ENCODE measurements around the gene MXD3. TPM values are rescaled to one million over a fixed set of nuclear protein-coding genes. Genes with fewer than 3 reads are reported as not detected.

Gene MXD3
- total and polyA plus RNA-seq, 2 donors (not counting 3 experiments of a cell fraction or from before 2014, with no cell fraction given), result 38.4 to 44.2 TPM

DNA sequence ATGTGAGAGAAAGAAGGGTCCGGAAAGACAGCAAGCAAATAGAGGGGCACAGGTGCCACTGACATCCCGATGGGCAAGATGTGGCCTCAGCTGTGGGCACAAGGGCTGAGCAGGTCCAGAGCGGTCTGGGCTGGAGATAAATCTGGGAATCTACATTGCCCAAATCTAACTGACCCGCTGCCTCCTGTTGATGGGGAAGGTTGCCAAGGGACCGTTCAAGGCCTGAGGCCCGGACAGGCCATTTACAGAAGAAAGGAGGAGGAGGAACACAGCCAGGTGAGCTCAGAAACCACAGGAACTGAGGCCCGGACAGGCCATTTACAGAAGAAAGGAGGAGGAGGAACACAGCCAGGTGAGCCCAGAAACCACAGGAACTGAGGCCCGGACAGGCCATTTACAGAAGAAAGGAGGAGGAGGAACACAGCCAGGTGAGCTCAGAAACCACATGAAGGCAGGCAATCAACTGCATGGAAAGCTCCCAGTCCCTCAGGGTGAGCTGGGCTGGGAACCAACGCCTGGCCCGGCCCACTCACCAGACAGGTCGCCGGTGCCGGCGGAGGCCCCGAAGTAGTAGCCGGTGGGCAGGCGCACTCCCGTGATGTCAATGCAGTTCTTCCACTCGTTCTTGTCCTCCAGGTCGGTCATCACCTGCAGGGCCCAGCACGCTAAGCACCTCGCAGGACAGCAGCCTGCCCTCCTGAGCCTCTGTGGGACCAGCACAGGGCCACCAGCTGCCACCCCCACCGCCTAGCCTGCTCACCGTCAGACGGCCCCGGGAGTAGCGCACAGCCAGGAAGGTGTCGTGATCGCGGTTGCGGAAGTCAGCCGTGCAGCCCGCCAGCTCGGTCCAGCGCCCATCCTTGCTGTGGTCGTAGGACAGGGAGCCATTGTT lies 25.2 kb upstream of the MXD3 start:
- H3K4me1 ChIP-seq (ENCODE audit: control insufficient read depth, extremely low read depth, insufficient read depth, low read length), result no peaks in the 10 kb centered on the region
- FAIRE-seq (no peak), DNase-seq (ENCODE audit: low read depth, low spot score) (no peak)
- intact Hi-C loops (cut with micrococcal nuclease) (loop anchor here (1.0 kb wide), 1 partner anchor 19 kb away; no protein-coding TSS in a partner anchor), dilution Hi-C loops (cut with MboI; ENCODE audit: extremely low pct_ligation_motif_present, low sequenced_read_pairs) (no loop called here)
- no peak overlapping the region for H3K27ac ChIP-seq (ENCODE audit: insufficient read depth, low read depth, low read length)
- peaks cover 3% of the 10 kb centered on the region for H4K20me1 ChIP-seq (replicated peaks; ENCODE audit: control insufficient read depth, extremely low read depth, insufficient read depth, low read length)
- H3K36me3 ChIP-seq (ENCODE audit: control insufficient read depth in 2 of 2, extremely low read depth in 1 of 2, insufficient read depth in 2 of 2, low read length in 2 of 2), result peaks cover 6 to 61% of the 10 kb centered on the region in 2 experiments
- TF ChIP-seq MYC (IDR thresholded peaks at IDR 0.05; ENCODE audit: low read depth, low read length) (no peak), JUN (IDR thresholded peaks at IDR 0.05; ENCODE audit: borderline replicate concordance, insufficient read depth, insufficient read length, low read depth) (no peak), GATA2 (IDR thresholded peaks at IDR 0.05; ENCODE audit: insufficient read depth, insufficient read length, low read depth, low read length) (no peak), EZH2 (IDR thresholded peaks at IDR 0.05; ENCODE audit: borderline replicate concordance, low read depth, low read length, severe bottlenecking) (no peak), POLR2A (IDR thresholded peaks at IDR 0.05; ENCODE audit: low read depth, low read length) (no peak)
- no TSS peak for BruUV-seq (replicated peaks)
- no peaks in the 10 kb centered on the region for H3K27me3 ChIP-seq (ENCODE audit: control insufficient read depth in 2 of 2, insufficient read depth in 2 of 2, low read length in 2 of 2)
- peaks cover 13% of the 10 kb centered on the region for H3K79me2 ChIP-seq (ENCODE audit: control insufficient read depth, insufficient read depth, low read length)
- no peaks in the 10 kb centered on the region for H3K9me3 ChIP-seq (replicated peaks; ENCODE audit: control insufficient read depth, insufficient read depth, low read length)
- no peak overlapping the region for H3K4me3 ChIP-seq (replicated peaks in 1 of 3; ENCODE audit: insufficient read depth in 1 of 3, low read depth in 1 of 3, low read length in 3 of 3)
- ChIA-PET POLR2A (no interaction called here), CTCF (interaction anchor here (1.1 to 2.4 kb wide), 5 partner anchors 9 to 53 kb away, joined by 3 to 7 read pairs (median 5); no protein-coding TSS in a partner anchor)
- H3K4me2 ChIP-seq (ENCODE audit: insufficient read depth, low read length), result no peak overlapping the region
- H2AFZ ChIP-seq (ENCODE audit: low read depth, low read length), result no peak overlapping the region
- no peaks in the 10 kb centered on the region for H3K9me1 ChIP-seq (replicated peaks; ENCODE audit: control insufficient read depth, extremely low read depth, insufficient read depth, low read length)
- H3K9ac ChIP-seq (replicated peaks; ENCODE audit: extremely low read depth, insufficient read depth, low read length), result no peak overlapping the region

DNA sequence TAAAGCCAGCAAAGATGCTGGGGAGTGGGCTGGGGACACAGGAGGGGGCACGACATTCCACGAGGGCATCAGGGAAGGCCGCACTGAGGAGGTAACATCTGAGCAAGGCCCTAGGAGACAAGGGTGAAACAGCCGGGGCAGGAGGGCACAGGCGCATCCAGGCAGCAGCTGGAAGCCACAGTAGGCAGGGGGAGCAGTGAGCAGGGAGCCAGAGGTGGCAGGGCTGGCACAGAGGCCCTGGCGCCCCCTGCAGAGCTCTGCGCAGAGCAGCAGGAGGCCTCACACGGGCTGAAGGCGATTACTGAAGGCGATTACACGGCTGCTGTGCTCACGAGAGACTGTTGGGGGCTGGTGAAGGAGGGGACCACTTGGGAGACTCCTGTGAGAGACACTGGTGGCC lies 24.4 kb upstream of the MXD3 start:
- ChIA-PET POLR2A (no interaction called here), CTCF (interaction anchor here (0.7 to 2.4 kb wide), 7 partner anchors 9 to 221 kb away, joined by 3 to 7 read pairs (median 5); no protein-coding TSS in a partner anchor)
- H3K9me1 ChIP-seq (replicated peaks; ENCODE audit: control insufficient read depth, extremely low read depth, insufficient read depth, low read length), result no peaks in the 10 kb centered on the region
- peaks cover 0 to 61% of the 10 kb centered on the region in 2 experiments for H3K36me3 ChIP-seq (ENCODE audit: control insufficient read depth in 2 of 2, extremely low read depth in 1 of 2, insufficient read depth in 2 of 2, low read length in 2 of 2)
- H3K4me3 ChIP-seq (replicated peaks in 1 of 3; ENCODE audit: insufficient read depth in 1 of 3, low read depth in 1 of 3, low read length in 3 of 3), result no peak overlapping the region
- H2AFZ ChIP-seq (ENCODE audit: low read depth, low read length), result no peak overlapping the region
- H3K27me3 ChIP-seq (ENCODE audit: control insufficient read depth in 2 of 2, insufficient read depth in 2 of 2, low read length in 2 of 2), result no peaks in the 10 kb centered on the region
- no peak overlapping the region for H3K27ac ChIP-seq (ENCODE audit: insufficient read depth, low read depth, low read length)
- FAIRE-seq (peak; percentile 18), DNase-seq (ENCODE audit: low read depth, low spot score) (peak; percentile 31)
- no peak overlapping the region for H3K9ac ChIP-seq (replicated peaks; ENCODE audit: extremely low read depth, insufficient read depth, low read length)
- H3K79me2 ChIP-seq (ENCODE audit: control insufficient read depth, insufficient read depth, low read length), result peaks cover 8% of the 10 kb centered on the region
- dilution Hi-C loops (cut with MboI; ENCODE audit: extremely low pct_ligation_motif_present, low sequenced_read_pairs) (no loop called here), intact Hi-C loops (cut with micrococcal nuclease) (loop anchor here (1.0 kb wide), 1 partner anchor 18 kb away; no protein-coding TSS in a partner anchor)
- no peaks in the 10 kb centered on the region for H4K20me1 ChIP-seq (replicated peaks; ENCODE audit: control insufficient read depth, extremely low read depth, insufficient read depth, low read length)
- H3K9me3 ChIP-seq (replicated peaks; ENCODE audit: control insufficient read depth, insufficient read depth, low read length), result no peaks in the 10 kb centered on the region
- no peak for TF ChIP-seq POLR2AphosphoS5 (IDR thresholded peaks at IDR 0.05; ENCODE audit: insufficient read depth, low read depth, low read length)
- TF ChIP-seq FOS (IDR thresholded peaks at IDR 0.05; ENCODE audit: borderline replicate concordance, insufficient read depth, low read length), result no peak
- TF ChIP-seq, protein P1, sequence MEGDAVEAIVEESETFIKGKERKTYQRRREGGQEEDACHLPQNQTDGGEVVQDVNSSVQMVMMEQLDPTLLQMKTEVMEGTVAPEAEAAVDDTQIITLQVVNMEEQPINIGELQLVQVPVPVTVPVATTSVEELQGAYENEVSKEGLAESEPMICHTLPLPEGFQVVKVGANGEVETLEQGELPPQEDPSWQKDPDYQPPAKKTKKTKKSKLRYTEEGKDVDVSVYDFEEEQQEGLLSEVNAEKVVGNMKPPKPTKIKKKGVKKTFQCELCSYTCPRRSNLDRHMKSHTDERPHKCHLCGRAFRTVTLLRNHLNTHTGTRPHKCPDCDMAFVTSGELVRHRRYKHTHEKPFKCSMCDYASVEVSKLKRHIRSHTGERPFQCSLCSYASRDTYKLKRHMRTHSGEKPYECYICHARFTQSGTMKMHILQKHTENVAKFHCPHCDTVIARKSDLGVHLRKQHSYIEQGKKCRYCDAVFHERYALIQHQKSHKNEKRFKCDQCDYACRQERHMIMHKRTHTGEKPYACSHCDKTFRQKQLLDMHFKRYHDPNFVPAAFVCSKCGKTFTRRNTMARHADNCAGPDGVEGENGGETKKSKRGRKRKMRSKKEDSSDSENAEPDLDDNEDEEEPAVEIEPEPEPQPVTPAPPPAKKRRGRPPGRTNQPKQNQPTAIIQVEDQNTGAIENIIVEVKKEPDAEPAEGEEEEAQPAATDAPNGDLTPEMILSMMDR (IDR thresholded peaks at IDR 0.05; ENCODE audit: extremely low read depth in 1 of 2, insufficient read depth in 1 of 2, low read depth in 1 of 2, low read length in 2 of 2), result peak; percentile 52 to 73
- no peak for TF ChIP-seq EZH2 (IDR thresholded peaks at IDR 0.05; ENCODE audit: borderline replicate concordance, low read depth, low read length, severe bottlenecking)
- TF ChIP-seq POLR2A (IDR thresholded peaks at IDR 0.05; ENCODE audit: low read depth, low read length), result no peak
- TF ChIP-seq GATA2 (IDR thresholded peaks at IDR 0.05; ENCODE audit: insufficient read depth, insufficient read length, low read depth, low read length), result no peak
- no peak overlapping the region for H3K4me2 ChIP-seq (ENCODE audit: insufficient read depth, low read length)
- no peaks in the 10 kb centered on the region for H3K4me1 ChIP-seq (ENCODE audit: control insufficient read depth, extremely low read depth, insufficient read depth, low read length)
- BruUV-seq (replicated peaks), result no TSS peak

Data from endothelial cell of umbilical vein (primary cell).